Right cardiac atrium (tissue), 5 donors: Measurements from ENCODE around the gene P4HTM. TPM values are rescaled to one million over a fixed set of nuclear protein-coding genes. Genes with fewer than 3 reads are reported as not detected.
A peak's percentile ranks its signal among the peaks of the same experiment; 100 is the strongest.

ENCODE experiments used
- ATAC-seq, 2 donors: fragments of 200-7000 bp; cut with Tn5 transposase; one replicate each; pipeline versions ENCODE4 v1.8.0 to v1.9.1; 2020; ENCODE audit warnings: moderate library complexity in 2 of 2, mild to moderate bottlenecking in 1 of 2
- DNase-seq, 3 donors: peaks; one replicate each; pipeline ENCODE4 v3.0.0-alpha.2; 2020
- H3K27ac ChIP-seq: one replicate; pipeline ENCODE4 v1.5.1; 2013; ENCODE audit warnings: mild to moderate bottlenecking, low read length, control low read depth, moderate library complexity
- H3K27me3 ChIP-seq: one replicate; pipeline ENCODE4 v1.6.1; 2013; ENCODE audit not compliant: control insufficient read depth, insufficient read depth
- H3K4me1 ChIP-seq: one replicate; pipeline ENCODE4 v1.6.1; 2013; ENCODE audit warnings: low read length; ENCODE audit not compliant: control insufficient read depth, insufficient read depth
- H3K4me3 ChIP-seq: one replicate; pipeline ENCODE4 v1.5.1; 2013; ENCODE audit warnings: low read length, control low read depth
- H3K9me3 ChIP-seq: one replicate; pipeline ENCODE4 v1.6.1; 2013; ENCODE audit warnings: low read length; ENCODE audit not compliant: control insufficient read depth
- WGBS: extraction: QIAGEN DNeasy Blood & Tissue Kit; methylation state at CpG from one replicate; pipeline ENCODE4 v1.1.7; 2013; 5-methylcytosine and 5-hydroxymethylcytosine counted together
- intact Hi-C, 4 donors: fragments of 100-400 bp; cut with DNase I; formaldehyde crosslinking; loops; one replicate each; pipeline versions ENCODE4 v1.11.0 to v1.14.0; 2022 to 2023
- polyA plus RNA-seq: library from polyadenylated mRNA; stranded (reverse); fragments of 200-250 nt; gene quantifications from one replicate; pipeline ENCODE4 v1.2.3, GENCODE V29; 2013
- total RNA-seq, 4 donors: library from RNA; stranded (reverse); fragmentation: NEBNext Ultra II Directional; extraction: Animal tissue kit (Norgen Biotek cat#: 25700); gene quantifications; one replicate each; pipeline ENCODE4 v1.2.1, GENCODE V29; 2021
- donor health status: healthy with polysubstance abuse.
- donor health status: DM: no; HTN: yes; CAD: no.
- donor health status: DM: no; HTN: no; CAD: no.
- donor health status: DM: no; HTN: yes; CAD: no; lungs with severe emphysema.
- donor health status: DM: yes; HTN: yes; CAD: no.

The P4HTM gene
- total and polyA plus RNA-seq, 5 donors, result 24.9 to 42.8 (median 39.4) TPM

DNA sequence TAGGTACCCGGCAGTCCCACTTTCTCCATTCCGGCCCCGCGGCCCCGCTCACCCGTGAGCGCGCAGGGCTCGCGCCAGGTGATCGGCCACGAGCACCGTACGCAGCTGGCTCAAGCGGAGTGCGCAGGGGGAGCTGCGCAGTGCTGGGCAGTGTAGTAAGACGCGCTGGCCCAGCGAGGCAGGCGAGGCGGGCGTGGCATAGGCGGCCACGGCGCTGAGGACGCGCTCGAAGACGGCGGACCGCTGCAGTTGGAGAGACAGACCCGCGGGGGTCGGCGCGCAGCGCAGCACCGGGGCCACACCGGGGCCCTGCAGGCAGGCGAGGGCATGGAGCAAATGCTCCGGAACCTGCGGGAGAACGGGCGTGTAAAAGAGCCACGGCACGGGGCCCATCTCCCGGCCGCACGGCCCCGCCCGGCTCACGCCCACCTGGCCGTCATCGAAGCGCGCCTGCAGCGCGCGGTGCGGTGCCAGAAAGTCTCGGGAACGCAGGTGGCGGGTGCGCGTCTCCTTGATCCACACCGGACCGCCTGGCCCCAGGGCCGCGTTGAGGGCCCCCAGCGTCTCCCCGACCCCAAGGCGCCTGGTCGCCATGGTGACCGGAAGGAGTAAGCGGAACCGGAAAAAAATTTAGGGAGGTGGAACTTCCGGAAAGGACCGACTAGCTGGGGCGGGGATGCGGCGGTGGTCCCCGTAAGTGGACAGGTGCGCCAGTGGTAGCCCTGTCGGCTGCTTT, 28.1 kb downstream of the P4HTM start, which contains the start of gene DALRD3:
TSS of gene DALRD3 (minus strand) at position 610 of the 736 bp plus-strand sequence. CDS start at position 594, 16 bp downstream.
- peak; percentile 74 to 89 (median 87) for DNase-seq
- Histone ChIP-seq H3K9me3 (no peaks in the 10 kb centered on the region), H3K4me1 (peaks cover 8% of the 10 kb centered on the region), H3K27me3 (no peaks in the 10 kb centered on the region), H3K4me3 (peak within 1 kb of the TSS; percentile 64), H3K27ac (peak within 1 kb of the TSS; percentile 1)
- WGBS, result under 1% methylated on average over 85 of the region's 85 CpGs
- peak; percentile 4 to 6 for ATAC-seq
- intact Hi-C loops, result no loop called here

DNA sequence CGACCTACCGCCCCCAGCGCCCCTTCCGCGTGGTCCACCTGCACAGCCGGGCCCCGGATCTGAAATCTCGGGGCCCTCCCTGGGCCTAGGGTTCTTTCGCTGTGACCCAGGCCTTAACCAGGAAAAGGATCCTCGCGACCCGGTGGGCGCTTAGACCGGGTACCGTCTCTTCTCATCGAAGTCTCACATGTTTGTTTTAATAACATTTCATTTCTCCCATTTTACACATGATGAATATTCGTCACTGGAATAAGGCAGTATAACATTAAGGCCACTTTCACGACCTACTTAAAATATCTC, 28.6 kb downstream of the P4HTM start:
- intact Hi-C loops, result no loop called here
- H3K27ac ChIP-seq, result peak overlapping the region; percentile 1
- no peaks in the 10 kb centered on the region for H3K27me3 ChIP-seq
- peak overlapping the region; percentile 64 for H3K4me3 ChIP-seq
- no peaks in the 10 kb centered on the region for H3K9me3 ChIP-seq
- WGBS, result 3% methylated on average over 18 of the region's 18 CpGs
- no peak for ATAC-seq
- peaks cover 8% of the 10 kb centered on the region for H3K4me1 ChIP-seq
- no peak for DNase-seq

DNA sequence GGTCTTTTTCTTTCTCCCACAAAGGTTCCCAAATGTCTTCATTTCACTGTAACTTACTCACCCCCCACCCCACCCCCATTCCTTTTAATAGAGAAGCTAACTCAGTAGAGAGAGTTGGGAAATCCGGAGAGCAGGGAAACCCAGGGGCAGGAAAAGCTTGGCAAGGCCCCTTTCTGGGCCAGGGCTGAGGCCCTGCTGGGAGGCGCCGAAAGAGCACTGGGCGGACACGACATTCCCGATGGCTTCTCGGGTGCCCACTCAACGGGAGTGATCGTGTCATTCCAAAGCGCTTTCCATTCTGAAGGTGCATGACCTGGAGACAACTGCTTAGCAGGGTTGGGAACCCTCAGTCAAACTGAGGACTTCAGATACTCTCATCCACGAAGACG, 29.9 kb downstream of the P4HTM start:
- ATAC-seq (no peak), DNase-seq (peak in 1 of 3 donors; percentile 43)
- intact Hi-C loops, result no loop called here
- H3K9me3 ChIP-seq, result no peaks in the 10 kb centered on the region
- H3K4me1 ChIP-seq, result peaks cover 8% of the 10 kb centered on the region
- H3K27ac ChIP-seq, result peak overlapping the region; percentile 1
- no peak overlapping the region for H3K4me3 ChIP-seq
- H3K27me3 ChIP-seq, result no peaks in the 10 kb centered on the region
- 47% methylated on average over 12 of the region's 12 CpGs for WGBS

DNA sequence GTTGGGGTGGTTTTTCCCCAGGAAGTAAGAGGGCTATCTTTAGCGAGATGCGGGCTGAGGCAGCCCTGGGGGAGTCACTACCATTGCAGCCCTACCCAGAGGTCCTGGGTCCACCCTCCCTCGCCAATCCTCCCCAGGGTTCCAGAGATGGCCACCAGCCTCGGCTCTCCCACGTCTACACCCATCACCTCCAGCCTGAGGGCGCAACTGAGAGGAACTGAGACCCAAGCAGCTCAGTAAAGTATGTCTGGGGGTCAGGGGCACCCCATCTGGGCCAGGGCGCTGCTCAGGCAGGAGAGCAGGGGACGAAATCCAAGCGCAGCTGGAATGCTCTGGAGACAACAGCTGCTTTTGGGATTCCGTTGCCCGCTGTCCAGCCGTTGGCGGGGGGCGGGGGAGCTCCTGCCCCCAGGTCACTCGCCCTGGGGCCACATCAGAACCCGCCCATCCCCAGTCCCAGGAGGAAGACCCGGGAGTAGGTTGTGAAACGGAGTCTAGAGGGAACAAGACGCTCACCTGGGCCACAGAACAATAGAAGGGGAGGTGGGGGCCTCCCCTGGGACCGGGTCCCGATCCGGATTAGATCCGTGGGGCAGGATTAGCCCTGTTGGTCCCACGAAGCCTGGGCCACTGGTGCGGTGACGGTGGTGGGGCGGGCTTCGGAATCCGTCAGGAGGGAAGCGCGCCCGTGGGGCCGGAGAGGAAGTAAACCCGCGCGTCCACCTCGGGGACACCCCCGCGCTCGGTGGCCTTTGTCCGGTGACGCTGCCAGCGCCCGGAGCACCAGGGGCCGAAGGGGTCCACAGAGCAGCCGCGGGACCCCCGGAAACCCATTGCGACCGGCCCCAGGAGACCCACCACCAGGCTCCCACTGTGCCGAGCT, 30.5 kb downstream of the P4HTM start:
- no peaks in the 10 kb centered on the region for H3K27me3 ChIP-seq
- DNase-seq (peak in 2 of 3 donors; percentile 64 to 86), ATAC-seq (peak; percentile 0 to 3)
- peak overlapping the region; percentile 52 for H3K4me3 ChIP-seq
- H3K4me1 ChIP-seq, result peaks cover 8% of the 10 kb centered on the region
- H3K27ac ChIP-seq, result peak overlapping the region; percentile 82
- no peaks in the 10 kb centered on the region for H3K9me3 ChIP-seq
- WGBS, result 1% methylated on average over 51 of the region's 51 CpGs
- intact Hi-C loops, result no loop called here

DNA sequence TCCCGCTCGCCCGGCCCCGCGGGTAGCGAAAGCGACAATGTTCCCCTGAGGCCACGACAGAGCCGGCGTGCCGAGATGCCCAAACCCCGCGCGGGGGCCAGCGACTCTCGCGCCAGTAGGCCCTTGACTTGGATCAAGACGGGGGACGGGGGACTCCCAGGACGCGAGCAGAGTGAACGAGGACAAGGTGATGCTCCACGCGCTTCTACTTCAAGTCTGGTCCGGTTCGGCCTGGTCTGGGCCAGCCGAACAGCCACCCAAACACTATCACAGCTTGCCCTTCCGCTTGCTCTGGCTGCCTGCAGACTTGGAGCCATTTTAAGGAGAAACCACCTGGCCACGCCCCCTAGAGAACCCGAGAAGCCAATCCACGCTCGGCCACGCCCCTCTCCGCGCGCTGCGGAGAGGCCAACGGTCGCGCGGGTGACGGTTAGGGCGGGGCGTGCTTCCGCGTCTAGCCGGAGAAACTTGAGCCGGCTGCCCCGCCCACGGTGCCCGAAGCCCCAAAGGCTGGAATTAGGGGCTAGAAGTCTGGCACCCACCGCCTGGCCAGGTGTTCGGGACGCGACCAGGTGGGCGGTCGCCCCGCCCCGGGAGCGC, 31.3 kb downstream of the P4HTM start:
- under 1% methylated on average over 60 of the region's 60 CpGs for WGBS
- intact Hi-C loops, result no loop called here
- peaks cover 8% of the 10 kb centered on the region for H3K4me1 ChIP-seq
- DNase-seq (peak; percentile 100), ATAC-seq (peak; percentile 88 to 89)
- H3K27ac ChIP-seq, result peak overlapping the region; percentile 90
- H3K27me3 ChIP-seq, result no peaks in the 10 kb centered on the region
- H3K4me3 ChIP-seq, result peak overlapping the region; percentile 56
- no peaks in the 10 kb centered on the region for H3K9me3 ChIP-seq

DNA sequence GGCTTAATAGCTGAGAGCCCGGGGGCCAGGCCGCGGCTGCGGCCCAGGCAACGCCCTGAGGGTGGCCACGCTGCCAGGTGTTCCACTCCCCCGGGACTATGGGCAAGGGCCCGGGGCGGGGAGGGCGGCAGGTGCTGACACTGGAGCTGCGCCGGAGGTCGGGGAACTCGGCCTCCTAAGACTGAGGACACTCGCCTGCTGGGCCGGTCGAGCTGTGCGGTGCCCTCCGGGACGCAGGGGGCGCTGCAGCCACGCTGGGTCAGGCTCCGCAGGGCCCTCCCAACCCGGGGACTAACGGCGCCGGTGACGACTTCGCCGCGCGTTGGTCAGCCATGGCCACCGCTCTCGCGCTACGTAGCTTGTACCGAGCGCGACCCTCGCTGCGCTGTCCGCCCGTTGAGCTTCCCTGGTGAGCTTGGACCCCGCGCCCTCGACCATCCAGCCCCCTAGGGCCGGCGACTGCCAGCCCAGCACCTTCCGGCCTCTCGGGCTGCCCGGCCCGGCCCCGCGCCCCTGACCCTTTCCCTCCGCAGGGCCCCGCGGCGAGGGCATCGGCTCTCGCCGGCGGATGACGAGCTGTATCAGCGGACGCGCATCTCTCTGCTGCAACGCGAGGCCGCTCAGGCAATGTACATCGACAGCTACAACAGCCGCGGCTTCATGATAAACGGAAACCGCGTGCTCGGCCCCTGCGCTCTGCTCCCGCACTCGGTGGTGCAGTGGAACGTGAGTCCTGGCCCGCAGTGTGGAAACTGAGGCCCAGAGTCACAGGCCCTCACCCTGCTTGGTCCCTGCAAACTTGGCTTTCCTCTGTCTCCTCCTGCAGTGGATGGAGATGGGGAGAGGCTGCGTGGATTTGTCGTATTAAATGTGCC, 32.0 kb downstream of the P4HTM start, which contains the start of gene NDUFAF3:
TSS of gene NDUFAF3 (plus strand) at position 309 of the 875 bp plus-strand sequence. CDS start at position 333, 24 bp downstream.
- ATAC-seq (peak; percentile 86 to 89), DNase-seq (peak; percentile 93 to 98 (median 97))
- Histone ChIP-seq H3K27ac (peak within 1 kb of the TSS; percentile 90), H3K4me1 (peaks cover 8% of the 10 kb centered on the region), H3K4me3 (peak within 1 kb of the TSS; percentile 56), H3K27me3 (no peaks in the 10 kb centered on the region), H3K9me3 (no peaks in the 10 kb centered on the region)
- WGBS, result under 1% methylated on average over 83 of the region's 83 CpGs
- intact Hi-C loops, result no loop called here

GRCh38 chr3:49022688-49023171, 32.7 kb downstream of the P4HTM start:
- intact Hi-C loops, result no loop called here
- WGBS, result 26% methylated on average over 12 of the region's 12 CpGs
- H3K4me1 ChIP-seq, result peaks cover 3% of the 10 kb centered on the region

GRCh38 chr3:49023775-49024174, 33.7 kb downstream of the P4HTM start:
- no peaks in the 10 kb centered on the region for H3K27me3 ChIP-seq
- H3K4me1 ChIP-seq, result peaks cover 10% of the 10 kb centered on the region
- H3K27ac ChIP-seq, result no peak overlapping the region
- ATAC-seq, result no peak
- WGBS, result 84% methylated on average over 4 of the region's 4 CpGs
- no peaks in the 10 kb centered on the region for H3K9me3 ChIP-seq
- intact Hi-C loops, result no loop called here
- peak in 1 of 3 donors; percentile 7 for DNase-seq
- no peak overlapping the region for H3K4me3 ChIP-seq

More at GRCh38 chr3:49022688-49023171, 32.7 kb downstream of the P4HTM start:
- H3K4me3 ChIP-seq, result peak overlapping the region; percentile 56
- DNase-seq, result peak in 1 of 3 donors; percentile 54
- no peaks in the 10 kb centered on the region for H3K27me3 ChIP-seq
- no peaks in the 10 kb centered on the region for H3K9me3 ChIP-seq
- peak overlapping the region; percentile 90 for H3K27ac ChIP-seq
- ATAC-seq, result no peak

DNA sequence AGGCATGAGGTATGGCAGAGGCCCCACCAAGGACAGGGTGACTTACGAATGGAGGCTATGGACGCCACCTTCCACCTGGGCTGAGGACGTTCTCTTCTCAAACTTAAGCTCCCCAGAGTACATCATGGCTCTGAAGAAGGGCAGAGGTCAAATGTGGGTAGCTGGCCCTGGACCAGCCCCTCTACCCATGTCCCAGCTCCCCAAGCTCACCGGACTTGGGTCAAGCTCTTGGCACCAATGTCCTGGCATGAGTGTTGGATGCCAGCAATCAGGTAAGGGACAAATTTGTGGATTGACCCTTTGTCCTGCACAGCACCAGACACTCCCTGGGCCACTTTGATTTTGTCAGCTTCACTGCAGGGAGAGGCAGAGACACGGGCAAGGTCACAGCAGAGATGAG, 34.4 kb downstream of the P4HTM start:
- ATAC-seq (no peak), DNase-seq (peak in 1 of 3 donors; percentile 19)
- no peak overlapping the region for H3K27ac ChIP-seq
- 69% methylated on average over 5 of the region's 5 CpGs for WGBS
- intact Hi-C loops, result no loop called here
- H3K27me3 ChIP-seq, result no peaks in the 10 kb centered on the region
- peaks cover 10% of the 10 kb centered on the region for H3K4me1 ChIP-seq
- H3K4me3 ChIP-seq, result no peak overlapping the region
- no peaks in the 10 kb centered on the region for H3K9me3 ChIP-seq
